Measurements from ENCODE around the gene PRXL2C. TPM values are rescaled to one million over a fixed set of nuclear protein-coding genes. Genes with fewer than 3 reads are reported as not detected.
"Not testable (repeated sequence)": the region's sequence is repeated elsewhere in the genome, so short reads cannot be mapped to it uniquely, and the experiment has no call there.

Gene PRXL2C
- total RNA-seq, 6 experiments from 2014 or later, result 2.9 to 10.7 (median 5.6) TPM

DNA sequence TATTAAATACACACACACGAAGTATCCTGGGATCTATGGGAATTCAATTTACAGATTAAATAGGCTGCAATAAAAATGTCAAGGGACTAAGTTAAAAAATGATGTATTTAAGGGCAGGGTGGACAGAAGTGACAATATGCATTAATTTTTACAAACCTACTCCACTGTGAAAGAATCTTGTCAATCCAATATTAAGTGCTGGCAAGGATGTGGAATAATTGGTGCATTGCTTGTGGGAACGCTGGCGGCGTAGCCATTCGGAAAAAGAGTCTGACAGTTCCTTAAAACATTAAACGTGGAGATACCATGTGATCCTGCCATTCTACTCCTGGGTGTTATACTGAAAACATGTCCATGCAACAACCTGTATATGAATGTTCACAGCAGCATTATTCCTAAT lies 39.7 kb downstream of the PRXL2C start:
- ATAC-seq (no peak), DNase-seq (no peak)
- Histone ChIP-seq H3K4me1 (peaks cover 0 to 31% (median 12%) of the 10 kb centered on the region in 4 donors), H3K36me3 (no peaks in the 10 kb centered on the region), H3K9me3 (no peaks in the 10 kb centered on the region), H3K4me3 (no peak overlapping the region), H3K27ac (no peak overlapping the region), H3K27me3 (no peaks in the 10 kb centered on the region)
- TF ChIP-seq POLR2A (IDR thresholded peaks at IDR 0.05), result no peak
- TF ChIP-seq, protein P1, sequence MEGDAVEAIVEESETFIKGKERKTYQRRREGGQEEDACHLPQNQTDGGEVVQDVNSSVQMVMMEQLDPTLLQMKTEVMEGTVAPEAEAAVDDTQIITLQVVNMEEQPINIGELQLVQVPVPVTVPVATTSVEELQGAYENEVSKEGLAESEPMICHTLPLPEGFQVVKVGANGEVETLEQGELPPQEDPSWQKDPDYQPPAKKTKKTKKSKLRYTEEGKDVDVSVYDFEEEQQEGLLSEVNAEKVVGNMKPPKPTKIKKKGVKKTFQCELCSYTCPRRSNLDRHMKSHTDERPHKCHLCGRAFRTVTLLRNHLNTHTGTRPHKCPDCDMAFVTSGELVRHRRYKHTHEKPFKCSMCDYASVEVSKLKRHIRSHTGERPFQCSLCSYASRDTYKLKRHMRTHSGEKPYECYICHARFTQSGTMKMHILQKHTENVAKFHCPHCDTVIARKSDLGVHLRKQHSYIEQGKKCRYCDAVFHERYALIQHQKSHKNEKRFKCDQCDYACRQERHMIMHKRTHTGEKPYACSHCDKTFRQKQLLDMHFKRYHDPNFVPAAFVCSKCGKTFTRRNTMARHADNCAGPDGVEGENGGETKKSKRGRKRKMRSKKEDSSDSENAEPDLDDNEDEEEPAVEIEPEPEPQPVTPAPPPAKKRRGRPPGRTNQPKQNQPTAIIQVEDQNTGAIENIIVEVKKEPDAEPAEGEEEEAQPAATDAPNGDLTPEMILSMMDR (IDR thresholded peaks at IDR 0.05), result no peak
- intact Hi-C loops (cut with DNase I), result loop anchor here in 1 of 2 donors (5.0 kb wide), 1 partner anchor 48 kb away; no protein-coding TSS in a partner anchor
- WGBS (ENCODE audit: insufficient coverage, low coverage, low lambda C conversion rate, missing lambda C conversion rate), result 86% methylated on average over 6 of the region's 6 CpGs

DNA sequence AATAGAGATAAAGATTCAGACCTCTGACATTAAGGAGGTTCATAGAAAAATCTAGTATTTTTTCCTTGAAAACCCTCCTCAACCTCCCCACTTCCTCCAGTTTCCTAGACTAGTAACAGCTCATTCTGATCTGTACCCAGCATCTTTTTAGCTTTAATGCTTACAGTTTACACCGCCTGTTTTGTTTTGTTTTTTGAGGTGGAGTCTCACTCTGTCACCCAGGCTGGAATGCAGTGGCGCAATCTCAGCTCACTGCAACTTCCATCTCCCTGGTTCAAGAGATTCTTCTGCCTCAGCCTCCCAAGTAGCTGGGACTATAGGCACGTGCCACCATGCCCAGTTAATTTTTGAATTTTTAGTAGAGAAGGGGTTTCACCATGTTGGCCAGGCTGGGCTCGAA lies 40.5 kb downstream of the PRXL2C start:
- not testable (repeated sequence) for H3K27ac ChIP-seq, H3K4me3 ChIP-seq, DNase-seq, ATAC-seq, H3K27me3 ChIP-seq, H3K36me3 ChIP-seq, H3K9me3 ChIP-seq
- WGBS (ENCODE audit: insufficient coverage, low coverage, low lambda C conversion rate, missing lambda C conversion rate), result 53% methylated on average over 4 of the region's 4 CpGs
- intact Hi-C loops (cut with DNase I), result loop anchor here in 1 of 2 donors (5.0 kb wide), 1 partner anchor 47 kb away; no protein-coding TSS in a partner anchor
- H3K4me1 ChIP-seq, result peaks cover 0 to 31% (median 13%) of the 10 kb centered on the region in 4 donors

DNA sequence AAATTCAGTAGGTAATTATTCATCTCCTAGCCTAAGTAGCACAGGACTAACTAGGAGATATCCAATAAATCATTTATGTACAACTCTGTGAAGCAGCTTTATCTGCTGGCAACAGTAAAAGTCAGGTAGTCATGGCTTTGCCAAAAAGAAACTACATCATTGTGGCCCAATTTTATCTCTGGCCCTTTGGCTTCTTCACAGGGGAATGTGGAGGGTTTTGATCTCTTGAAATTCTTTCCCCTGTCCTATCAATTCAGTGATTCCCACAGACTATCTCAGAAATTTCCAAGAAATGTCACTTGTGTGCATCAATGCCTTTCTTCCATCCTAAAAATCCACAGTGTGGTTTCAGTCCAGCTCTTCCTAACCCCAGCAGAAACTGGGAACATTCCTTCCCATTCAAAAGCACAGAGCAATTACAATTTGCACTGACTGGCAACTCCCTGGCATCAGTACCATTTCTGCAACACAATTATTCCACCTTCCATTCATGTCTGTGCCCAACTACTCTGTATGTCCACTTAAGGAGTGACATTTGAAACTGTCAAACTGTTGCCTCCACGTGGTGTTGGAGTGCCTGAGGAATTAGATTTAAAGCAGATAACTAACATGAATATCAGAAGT lies 42.0 kb downstream of the PRXL2C start:
- Histone ChIP-seq H3K36me3 (no peaks in the 10 kb centered on the region), H3K4me1 (peaks cover 0 to 31% (median 13%) of the 10 kb centered on the region in 4 donors), H3K27me3 (no peaks in the 10 kb centered on the region), H3K27ac (peak overlapping the region in 2 of 3 donors; percentile 81 to 85), H3K4me3 (no peak overlapping the region), H3K9me3 (no peaks in the 10 kb centered on the region)
- DNase-seq, result no peak
- 26% methylated on average over 1 of the region's 1 CpG for WGBS (ENCODE audit: insufficient coverage, low coverage, low lambda C conversion rate, missing lambda C conversion rate)
- intact Hi-C loops (cut with DNase I), result no loop called here
- ATAC-seq, result peak in 2 of 4 donors; percentile 15 to 23
- TF ChIP-seq POLR2A (IDR thresholded peaks at IDR 0.05), result no peak
- TF ChIP-seq, protein P1 (IDR thresholded peaks at IDR 0.05), result no peak

DNA sequence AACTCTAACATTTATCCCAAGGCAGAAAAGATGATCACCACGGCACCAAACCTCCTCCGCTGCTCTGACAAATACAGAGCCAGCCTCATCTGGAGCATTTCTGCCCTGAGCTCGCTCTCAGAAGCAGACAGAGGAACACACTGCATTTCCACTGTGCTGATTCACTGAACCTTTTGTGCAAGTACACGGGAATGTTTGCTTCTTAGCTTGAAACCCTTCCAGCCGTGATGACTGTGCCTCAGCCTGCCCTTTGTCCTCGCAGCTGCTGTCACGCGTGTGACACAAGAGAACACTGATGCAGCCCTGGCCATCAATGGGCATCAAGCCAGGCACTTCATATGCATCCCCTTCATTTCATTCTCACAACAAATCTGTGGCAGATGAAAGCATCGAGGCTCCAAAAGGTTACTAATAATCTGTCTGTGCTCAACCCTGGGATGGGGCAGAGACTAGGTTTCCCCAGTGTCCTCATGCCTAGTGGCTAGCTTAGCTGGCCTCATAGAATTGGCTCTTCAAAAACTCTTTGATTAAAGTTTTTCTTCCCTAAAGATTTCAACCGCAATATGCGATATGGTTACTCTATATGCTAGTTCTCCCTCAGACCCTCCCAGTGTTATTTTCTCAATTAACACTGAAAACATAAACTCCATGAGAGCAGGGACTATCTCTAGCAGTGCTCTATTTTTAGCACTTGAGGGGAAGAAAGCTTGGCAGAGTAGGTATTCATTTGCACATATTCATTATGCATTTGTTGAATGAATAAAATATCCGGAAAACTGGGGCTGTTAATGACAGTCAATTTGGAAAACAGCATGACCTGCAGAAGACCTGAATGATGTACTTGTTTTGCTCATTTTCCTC lies 42.8 kb downstream of the PRXL2C start:
- TF ChIP-seq, protein P1 (IDR thresholded peaks at IDR 0.05), result no peak
- peak; percentile 90 for TF ChIP-seq POLR2A (IDR thresholded peaks at IDR 0.05)
- H3K9me3 ChIP-seq, result no peaks in the 10 kb centered on the region
- no peaks in the 10 kb centered on the region for H3K27me3 ChIP-seq
- 26% methylated on average over 12 of the region's 12 CpGs for WGBS (ENCODE audit: insufficient coverage, low coverage, low lambda C conversion rate, missing lambda C conversion rate)
- peaks cover 0 to 31% (median 13%) of the 10 kb centered on the region in 4 donors for H3K4me1 ChIP-seq
- ATAC-seq, result peak; percentile 93 to 98 (median 97)
- H3K36me3 ChIP-seq, result no peaks in the 10 kb centered on the region
- peak overlapping the region in 2 of 3 donors; percentile 22 to 26 for H3K4me3 ChIP-seq
- peak overlapping the region; percentile 55 to 85 (median 81) for H3K27ac ChIP-seq
- intact Hi-C loops (cut with DNase I), result no loop called here
- DNase-seq, result peak; percentile 84 to 90 (median 88)

DNA sequence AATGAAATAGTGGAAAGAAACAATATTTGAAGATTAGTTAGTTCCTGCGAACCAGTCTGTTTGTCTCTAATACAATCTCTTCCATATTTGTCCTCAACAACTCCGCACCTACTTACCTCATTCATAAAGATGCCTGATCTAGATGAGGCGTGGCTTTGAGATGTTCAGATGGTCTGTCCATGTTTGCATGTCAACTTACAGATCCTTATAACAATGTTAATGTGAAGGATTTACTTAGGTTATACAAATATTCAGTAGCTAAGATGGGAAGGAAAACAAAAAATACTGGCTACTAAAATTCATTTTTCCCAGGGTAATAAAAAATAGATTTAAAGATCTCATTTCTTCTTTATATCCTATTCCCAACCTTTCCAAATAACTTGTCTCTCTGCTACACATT lies 43.8 kb downstream of the PRXL2C start:
- Histone ChIP-seq H3K9me3 (no peaks in the 10 kb centered on the region), H3K4me1 (peaks cover 0 to 31% (median 13%) of the 10 kb centered on the region in 4 donors), H3K4me3 (peak overlapping the region in 1 of 3 donors; percentile 22), H3K27ac (peak overlapping the region; percentile 55 to 85 (median 81)), H3K27me3 (no peaks in the 10 kb centered on the region), H3K36me3 (no peaks in the 10 kb centered on the region)
- no peak for DNase-seq
- no peak for TF ChIP-seq POLR2A (IDR thresholded peaks at IDR 0.05)
- TF ChIP-seq, protein P1 (IDR thresholded peaks at IDR 0.05), result no peak
- no peak for ATAC-seq
- intact Hi-C loops (cut with DNase I), result no loop called here
- WGBS (ENCODE audit: insufficient coverage, low coverage, low lambda C conversion rate, missing lambda C conversion rate), result 75% methylated on average over 3 of the region's 3 CpGs

Measured in right lobe of liver (tissue), 6 donors.